Measurements from ENCODE around the gene CATSPERD.

CATSPERD gene

DNA sequence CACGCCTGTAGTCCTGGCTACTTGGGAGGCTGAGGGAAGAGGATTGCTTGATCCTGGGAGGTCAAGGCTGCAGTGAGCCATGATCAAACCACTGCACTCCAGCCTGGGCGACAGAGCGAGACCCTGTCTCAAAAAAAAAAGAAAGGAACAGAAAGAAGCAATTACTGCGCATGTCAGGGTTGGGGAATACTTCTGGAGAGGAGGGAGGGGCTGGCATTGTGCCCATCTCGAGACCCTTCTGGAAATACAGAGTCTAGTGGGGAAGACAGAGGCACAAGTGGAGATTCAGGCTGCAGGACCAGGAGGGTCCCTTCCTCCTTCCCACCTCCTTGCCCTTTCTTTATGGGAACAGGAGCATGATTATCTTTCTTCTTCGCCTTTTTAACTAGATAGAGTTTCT is 33.3 kb downstream of the CATSPERD start:
- TF ChIP-seq, protein P1, sequence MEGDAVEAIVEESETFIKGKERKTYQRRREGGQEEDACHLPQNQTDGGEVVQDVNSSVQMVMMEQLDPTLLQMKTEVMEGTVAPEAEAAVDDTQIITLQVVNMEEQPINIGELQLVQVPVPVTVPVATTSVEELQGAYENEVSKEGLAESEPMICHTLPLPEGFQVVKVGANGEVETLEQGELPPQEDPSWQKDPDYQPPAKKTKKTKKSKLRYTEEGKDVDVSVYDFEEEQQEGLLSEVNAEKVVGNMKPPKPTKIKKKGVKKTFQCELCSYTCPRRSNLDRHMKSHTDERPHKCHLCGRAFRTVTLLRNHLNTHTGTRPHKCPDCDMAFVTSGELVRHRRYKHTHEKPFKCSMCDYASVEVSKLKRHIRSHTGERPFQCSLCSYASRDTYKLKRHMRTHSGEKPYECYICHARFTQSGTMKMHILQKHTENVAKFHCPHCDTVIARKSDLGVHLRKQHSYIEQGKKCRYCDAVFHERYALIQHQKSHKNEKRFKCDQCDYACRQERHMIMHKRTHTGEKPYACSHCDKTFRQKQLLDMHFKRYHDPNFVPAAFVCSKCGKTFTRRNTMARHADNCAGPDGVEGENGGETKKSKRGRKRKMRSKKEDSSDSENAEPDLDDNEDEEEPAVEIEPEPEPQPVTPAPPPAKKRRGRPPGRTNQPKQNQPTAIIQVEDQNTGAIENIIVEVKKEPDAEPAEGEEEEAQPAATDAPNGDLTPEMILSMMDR (IDR thresholded peaks at IDR 0.05) = no peak
- no peak for DNase-seq
- H3K9me3 ChIP-seq = no peaks in the 10 kb centered on the region

DNA sequence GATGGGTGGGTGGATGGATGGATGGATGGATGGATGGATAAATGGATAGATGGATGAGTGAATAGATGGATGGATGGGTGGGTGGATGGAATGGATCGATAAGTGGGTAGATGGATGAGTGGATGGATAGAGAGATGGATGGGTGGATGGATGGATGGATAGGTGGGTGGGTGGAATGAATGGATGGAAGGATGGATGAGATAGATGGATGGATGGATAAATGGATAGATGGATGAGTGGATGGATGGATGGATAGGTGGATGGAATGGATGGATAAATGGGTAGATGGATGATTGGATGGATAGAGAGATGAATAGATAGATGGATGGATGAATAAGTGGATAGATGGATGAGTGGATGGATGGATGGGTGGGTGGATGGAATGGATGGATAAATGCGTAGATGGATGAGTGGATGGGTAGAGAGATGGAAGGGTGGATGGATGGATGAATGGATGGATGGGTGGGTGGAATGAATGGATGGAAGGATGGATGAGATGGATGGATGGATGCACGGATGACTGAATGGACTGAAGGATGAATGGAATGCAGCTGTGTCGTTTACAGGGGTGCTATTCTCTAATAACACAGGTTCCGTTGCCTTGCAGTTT is 42.3 kb downstream of the CATSPERD start:
- TF ChIP-seq, protein P1 (IDR thresholded peaks at IDR 0.05) = no peak
- Histone ChIP-seq H3K36me3 (no peaks in the 10 kb centered on the region), H3K4me3 (no peak overlapping the region), H3K9me3 (no peaks in the 10 kb centered on the region), H3K27ac (no peak overlapping the region), H3K27me3 (peaks cover 0 to 8% of the 10 kb centered on the region in 2 donors), H3K4me1 (no peaks in the 10 kb centered on the region)
- intact Hi-C loops (cut with DNase I; ENCODE audit: low total_unique reads) = no loop called here
- DNase-seq = no peak

More for the DNA sequence above, 33.3 kb downstream of the CATSPERD start:
- Histone ChIP-seq H3K4me3 (no peak overlapping the region), H3K4me1 (no peaks in the 10 kb centered on the region), H3K36me3 (no peaks in the 10 kb centered on the region), H3K27ac (no peak overlapping the region), H3K27me3 (peaks cover 0 to 21% of the 10 kb centered on the region in 2 donors)
- intact Hi-C loops (cut with DNase I; ENCODE audit: low total_unique reads) = no loop called here

DNA sequence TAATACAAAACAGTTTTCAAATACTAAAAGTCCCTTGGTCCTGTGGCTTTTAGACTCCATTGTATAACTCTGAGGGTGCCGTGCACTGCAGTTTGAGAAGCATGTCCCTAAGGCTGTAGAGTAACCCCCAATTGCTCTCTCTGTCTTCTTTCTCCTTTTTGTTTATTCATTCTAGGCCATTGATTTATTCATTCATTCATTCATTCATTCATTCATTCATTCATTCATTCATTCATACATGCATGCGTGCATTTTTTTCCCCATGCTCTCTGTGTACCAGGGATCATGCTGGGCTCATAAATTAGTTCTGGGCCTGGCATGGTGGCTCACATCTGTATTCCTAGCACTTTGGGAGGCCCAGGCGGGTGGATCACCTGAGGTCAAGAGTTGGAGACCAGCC is 44.8 kb downstream of the CATSPERD start:
- Histone ChIP-seq H3K27ac (no peak overlapping the region), H3K9me3 (no peaks in the 10 kb centered on the region), H3K4me3 (no peak overlapping the region), H3K4me1 (no peaks in the 10 kb centered on the region), H3K27me3 (no peaks in the 10 kb centered on the region), H3K36me3 (no peaks in the 10 kb centered on the region)
- intact Hi-C loops (cut with DNase I; ENCODE audit: low total_unique reads) = no loop called here
- no peak for DNase-seq
- TF ChIP-seq, protein P1 (IDR thresholded peaks at IDR 0.05) = no peak

DNA sequence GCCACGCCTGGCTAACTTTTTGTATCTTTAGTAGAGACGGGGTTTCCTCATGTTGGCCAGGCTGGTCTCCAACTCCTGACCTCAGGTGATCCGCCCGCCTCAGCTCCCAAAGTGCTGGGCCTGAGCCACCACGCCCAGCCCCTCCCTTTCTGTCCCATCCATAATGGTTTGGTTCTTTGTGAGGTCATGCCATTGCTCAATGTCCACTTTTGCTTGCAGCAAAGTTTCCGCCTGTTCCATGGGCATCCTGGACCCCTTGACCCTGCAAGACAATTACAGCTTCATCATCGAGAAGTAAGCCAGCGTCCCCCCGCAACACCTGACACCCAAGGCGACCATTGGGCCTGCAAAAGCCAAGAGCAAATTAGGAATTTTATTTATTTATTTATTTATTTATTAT is 47.5 kb downstream of the CATSPERD start:
- Histone ChIP-seq H3K4me1 (no peaks in the 10 kb centered on the region), H3K4me3 (no peak overlapping the region), H3K27me3 (peaks cover 0 to 5% of the 10 kb centered on the region in 2 donors), H3K27ac (no peak overlapping the region), H3K36me3 (no peaks in the 10 kb centered on the region), H3K9me3 (no peaks in the 10 kb centered on the region)
- DNase-seq = no peak
- TF ChIP-seq, protein P1 (IDR thresholded peaks at IDR 0.05) = no peak
- intact Hi-C loops (cut with DNase I; ENCODE audit: low total_unique reads) = no loop called here

DNA sequence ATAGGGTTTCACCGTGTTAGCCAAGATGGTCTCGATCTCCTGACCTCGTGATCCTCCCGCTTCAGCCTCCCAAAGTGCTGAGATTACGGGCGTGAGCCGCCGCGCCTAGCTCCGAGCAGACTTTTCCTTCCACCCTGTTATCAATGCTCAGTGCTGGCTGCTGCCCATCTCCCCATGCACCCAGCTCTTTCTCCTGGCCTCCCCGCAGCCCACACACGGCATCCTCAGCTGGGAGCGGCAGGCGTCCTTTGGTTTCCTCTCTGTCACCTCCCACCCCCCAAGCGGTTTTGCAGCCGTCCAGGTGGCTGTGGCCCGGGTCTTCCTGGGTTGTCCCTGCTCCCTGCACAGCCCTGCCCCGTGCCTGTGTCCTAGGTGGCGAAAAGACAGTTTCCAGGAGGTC is 52.0 kb downstream of the CATSPERD start:
- no peak for DNase-seq
- Histone ChIP-seq H3K36me3 (no peaks in the 10 kb centered on the region), H3K4me3 (no peak overlapping the region), H3K27ac (no peak overlapping the region), H3K9me3 (no peaks in the 10 kb centered on the region), H3K4me1 (no peaks in the 10 kb centered on the region), H3K27me3 (peaks cover 0 to 17% of the 10 kb centered on the region in 2 donors)
- intact Hi-C loops (cut with DNase I; ENCODE audit: low total_unique reads) = no loop called here
- TF ChIP-seq, protein P1 (IDR thresholded peaks at IDR 0.05) = no peak

DNA sequence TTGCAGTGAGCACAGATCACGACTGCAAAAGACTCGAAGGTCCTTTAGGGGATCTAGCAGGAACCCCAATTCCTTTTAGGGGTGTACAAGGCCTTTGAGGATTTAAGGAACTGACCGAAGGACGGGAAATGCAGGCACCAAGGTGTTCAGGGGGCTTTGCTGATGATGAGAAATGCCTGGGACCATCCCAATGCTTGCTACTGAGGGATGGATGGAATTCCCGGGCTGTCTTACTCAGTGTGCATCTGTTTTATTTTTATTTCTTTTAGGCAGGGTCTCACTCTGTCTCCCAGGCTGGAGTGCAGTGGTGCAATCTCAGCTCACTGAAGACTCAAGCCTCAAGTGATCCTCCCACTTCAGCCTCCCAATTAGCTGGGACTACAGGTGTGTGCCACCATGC is 52.8 kb downstream of the CATSPERD start:
- Histone ChIP-seq H3K27ac (no peak overlapping the region), H3K9me3 (no peaks in the 10 kb centered on the region), H3K4me3 (no peak overlapping the region), H3K4me1 (no peaks in the 10 kb centered on the region), H3K27me3 (peaks cover 0 to 17% of the 10 kb centered on the region in 2 donors), H3K36me3 (no peaks in the 10 kb centered on the region)
- TF ChIP-seq, protein P1 (IDR thresholded peaks at IDR 0.05) = no peak
- intact Hi-C loops (cut with DNase I; ENCODE audit: low total_unique reads) = no loop called here
- no peak for DNase-seq

Measured in tibial artery (tissue), 4 donors.